PFSK-1 (cell line): ENCODE measurements around the gene DLL3.

Source experiments
- FOXP2 ChIP-seq: optimal IDR thresholded peaks from 2 replicates; pipeline ENCODE3; 2011; ENCODE audit warnings: borderline replicate concordance, control low read depth, inconsistent platforms; ENCODE audit not compliant: insufficient read depth; ENCODE audit errors: extremely low read length, extremely low read depth
- POLR2AphosphoS5 ChIP-seq: IDR thresholded peaks from 2 replicates; pipeline ENCODE4 v1.6.1; 2012; ENCODE audit warnings: low read depth, mild to moderate bottlenecking, control low read depth, low read length, moderate library complexity
- REST ChIP-seq, 2 experiments: IDR thresholded peaks; 2 replicates each; pipeline versions ENCODE4 v1.6.1 to v1.8.0; 2011 to 2012; ENCODE audit warnings: low read depth in 2 of 2, low read length in 2 of 2, control low read depth in 1 of 2, inconsistent platforms in 1 of 2, mild to moderate bottlenecking in 1 of 2, moderate library complexity in 1 of 2; ENCODE audit not compliant: insufficient read depth in 1 of 2
- SIN3A ChIP-seq: IDR thresholded peaks from 2 replicates; pipeline ENCODE4 v1.6.1; 2012; ENCODE audit warnings: mild to moderate bottlenecking, low read length, moderate library complexity, borderline replicate concordance; ENCODE audit not compliant: insufficient read depth
- TAF1 ChIP-seq: IDR thresholded peaks from 2 replicates; pipeline ENCODE4 v1.6.1; 2012; ENCODE audit warnings: low read length, control low read depth, borderline replicate concordance; ENCODE audit not compliant: insufficient read depth

Gene DLL3

GRCh38 chr19:39514840-39515550 lies 16.2 kb downstream of the DLL3 start, which contains the start of gene SELENOV:
Gene SELENOV, plus strand, starts transcription at chr19:39515139. Its CDS starts 74 bp downstream, at chr19:39515213.
- TF ChIP-seq TAF1 (no peak), FOXP2 (no peak), REST (IDR thresholded peaks at IDR 0.05; ENCODE audit: insufficient read depth in 1 of 2, low read depth in 2 of 2, low read length in 2 of 2) (no peak), POLR2AphosphoS5 (no peak), SIN3A (no peak)

DNA sequence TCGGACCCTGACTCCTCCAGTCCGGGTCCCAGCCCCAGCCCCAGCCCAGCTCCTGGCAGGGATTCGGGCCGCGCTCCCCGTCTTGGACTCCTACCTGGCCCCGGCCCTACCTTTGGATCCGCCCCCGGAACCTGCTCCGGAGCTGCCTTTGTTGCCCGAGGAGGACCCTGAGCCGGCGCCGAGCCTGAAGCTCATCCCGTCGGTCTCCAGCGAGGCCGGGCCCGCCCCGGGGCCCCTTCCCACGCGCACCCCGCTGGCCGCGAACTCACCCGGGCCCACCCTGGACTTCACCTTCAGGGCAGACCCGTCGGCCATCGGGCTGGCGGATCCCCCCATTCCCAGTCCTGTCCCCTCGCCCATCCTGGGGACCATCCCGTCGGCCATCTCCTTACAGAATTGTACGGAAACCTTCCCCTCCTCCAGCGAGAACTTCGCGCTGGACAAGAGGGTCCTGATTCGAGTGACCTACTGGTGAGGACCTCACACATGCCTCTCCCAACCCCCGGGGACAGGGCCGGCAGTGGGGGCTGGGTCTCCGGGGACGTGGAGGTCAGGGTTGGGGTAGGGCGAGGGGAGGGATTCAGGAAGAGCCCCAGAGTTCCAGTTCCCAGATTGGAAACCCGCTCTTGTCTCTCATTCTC lies 16.9 kb downstream of the DLL3 start:
- no peak for TF ChIP-seq TAF1
- no peak for TF ChIP-seq REST (IDR thresholded peaks at IDR 0.05; ENCODE audit: insufficient read depth in 1 of 2, low read depth in 2 of 2, low read length in 2 of 2)
- TF ChIP-seq FOXP2 = no peak
- TF ChIP-seq POLR2AphosphoS5 = no peak

- TF ChIP-seq POLR2AphosphoS5 = no peak
- no peak for TF ChIP-seq SIN3A
- no peak for TF ChIP-seq REST (IDR thresholded peaks at IDR 0.05; ENCODE audit: insufficient read depth in 1 of 2, low read depth in 2 of 2, low read length in 2 of 2)
- no peak for TF ChIP-seq TAF1
- no peak for TF ChIP-seq FOXP2
Measured at GRCh38 chr19:39516270-39516669, 17.5 kb downstream of the DLL3 start.

GRCh38 chr19:39517432-39517831 lies 18.7 kb downstream of the DLL3 start:
- TF ChIP-seq FOXP2 = no peak
- no peak for TF ChIP-seq TAF1
- TF ChIP-seq SIN3A = no peak
- no peak for TF ChIP-seq REST (IDR thresholded peaks at IDR 0.05; ENCODE audit: insufficient read depth in 1 of 2, low read depth in 2 of 2, low read length in 2 of 2)
- no peak for TF ChIP-seq POLR2AphosphoS5
